GM21381 (cell line): Measurements from ENCODE around the gene HOXC12.

ENCODE experiments used
- ATAC-seq: cut with Tn5 transposase; IDR thresholded peaks from one replicate; pipeline ENCODE4 v1.9.1; 2021; ENCODE audit warnings: mild to moderate bottlenecking, moderate library complexity; ENCODE audit not compliant: unreplicated experiment

The HOXC12 gene

DNA sequence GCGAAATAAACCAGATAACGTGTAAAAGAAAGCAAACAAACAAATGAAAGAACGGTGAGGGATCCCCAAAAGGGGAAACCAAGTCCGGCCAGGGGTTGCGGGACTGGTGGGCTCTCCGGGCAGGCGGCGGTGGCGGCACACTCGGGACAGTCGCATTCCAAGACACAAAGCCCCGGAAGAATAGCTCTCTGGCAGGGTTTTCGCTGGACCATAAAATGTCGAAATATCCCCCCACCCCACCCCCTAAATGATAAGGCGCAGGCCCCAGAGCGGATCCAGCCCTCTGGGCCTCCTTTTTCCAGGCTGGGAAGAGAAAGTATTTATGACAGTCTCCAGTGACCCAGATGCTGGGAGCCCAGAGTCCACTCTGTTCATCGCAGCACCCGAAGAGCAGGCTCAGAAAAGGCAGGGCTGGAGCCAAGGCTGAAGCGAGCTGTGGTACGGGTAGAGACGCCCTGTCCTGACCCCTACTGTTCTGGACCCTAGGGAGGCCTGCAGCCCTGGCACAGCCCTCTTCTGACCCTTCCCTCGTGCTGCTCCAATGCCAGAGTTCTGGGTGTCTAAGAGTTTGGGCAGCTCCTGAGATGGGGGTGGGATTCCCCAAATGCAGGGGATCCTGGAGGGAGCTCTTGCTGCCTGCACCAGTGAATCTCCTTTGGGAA lies 52.0 kb downstream of the HOXC12 start:
- no peak for ATAC-seq

DNA sequence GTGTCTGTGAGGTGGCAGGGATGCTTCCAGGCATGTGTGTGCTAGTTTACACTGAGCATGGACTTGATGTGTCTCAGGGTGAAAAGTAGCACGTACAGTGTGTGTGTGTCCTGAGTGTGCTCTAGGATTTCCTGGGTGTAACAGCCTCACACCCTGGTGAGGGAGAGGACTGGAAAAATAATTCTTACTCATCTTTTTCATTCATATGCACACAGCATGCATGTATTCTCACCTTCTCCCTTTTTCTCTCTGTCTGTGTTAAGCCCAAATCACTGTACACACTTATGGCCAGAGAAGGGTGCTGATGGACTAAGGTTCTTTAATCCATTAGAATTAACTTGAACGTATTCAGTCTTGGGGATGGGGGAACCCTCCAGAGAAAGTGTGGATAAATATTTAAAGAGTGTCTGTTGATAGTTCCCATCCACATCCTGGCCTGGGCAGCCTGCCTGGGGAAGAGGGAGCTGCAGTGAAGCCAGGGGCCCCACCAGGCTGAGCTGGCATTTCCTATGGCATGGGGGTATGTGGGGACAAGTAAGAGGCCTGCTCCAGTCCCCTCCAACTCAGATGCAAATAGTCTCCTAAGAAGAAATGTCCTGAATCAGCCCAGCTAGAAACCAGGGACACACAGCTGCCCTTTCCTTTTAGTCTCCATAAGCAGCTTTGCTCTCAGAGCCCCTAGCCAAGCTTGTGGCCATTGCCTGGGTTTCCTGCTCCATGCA lies 53.0 kb downstream of the HOXC12 start:
- no peak for ATAC-seq

DNA sequence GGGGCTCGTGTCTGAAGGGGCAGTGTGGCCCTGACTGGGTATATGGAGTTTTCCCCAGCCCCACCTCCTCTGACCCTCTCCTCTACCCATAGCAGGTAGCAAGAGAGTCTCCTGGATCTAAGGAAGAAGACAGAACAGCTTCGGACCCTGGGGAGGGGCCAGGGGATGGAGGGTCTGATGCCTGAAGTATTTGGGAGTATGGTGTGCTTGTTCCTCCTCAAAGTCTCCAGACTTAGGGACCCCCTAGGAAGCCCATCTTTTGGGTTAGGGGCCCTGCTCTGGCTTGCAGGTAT lies 53.5 kb downstream of the HOXC12 start:
- no peak for ATAC-seq
